ENCODE data around the gene ANKRD27.

DNA sequence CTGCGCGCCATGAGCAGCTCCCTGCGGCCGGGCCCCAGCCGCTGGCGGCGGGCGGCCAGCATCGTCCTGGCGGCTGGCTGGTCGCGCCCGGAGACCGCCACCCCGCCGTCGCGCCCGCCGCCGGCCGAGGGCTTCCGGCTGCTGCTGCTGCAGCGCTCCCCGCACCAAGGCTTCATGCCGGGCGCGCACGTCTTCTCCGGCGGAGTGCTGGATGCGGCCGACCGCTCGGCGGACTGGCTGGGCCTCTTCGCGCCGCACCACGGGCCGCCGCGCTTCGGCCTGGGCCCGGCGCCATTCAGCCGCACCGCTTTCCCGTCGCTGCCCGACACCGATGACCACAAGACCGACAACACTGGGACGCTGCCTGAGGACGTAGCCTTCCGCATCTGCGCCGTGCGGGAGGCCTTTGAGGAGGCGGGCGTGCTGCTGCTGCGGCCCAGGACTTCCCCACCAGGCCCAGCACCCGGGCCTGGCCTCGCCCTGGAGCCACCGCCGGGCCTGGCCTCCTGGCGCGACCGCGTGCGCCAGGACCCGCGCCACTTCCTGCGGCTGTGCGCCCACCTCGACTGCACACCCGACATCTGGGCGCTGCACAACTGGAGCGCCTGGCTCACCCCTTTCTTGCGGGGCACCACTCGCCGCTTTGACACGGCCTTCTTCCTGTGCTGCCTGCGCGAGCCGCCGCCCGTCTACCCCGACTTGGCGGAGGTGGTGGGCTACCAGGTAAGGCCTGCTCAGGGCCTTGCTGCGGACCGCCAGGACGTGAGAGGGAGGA lies 17.2 kb upstream of the ANKRD27 start:
- TF ChIP-seq, protein P1, sequence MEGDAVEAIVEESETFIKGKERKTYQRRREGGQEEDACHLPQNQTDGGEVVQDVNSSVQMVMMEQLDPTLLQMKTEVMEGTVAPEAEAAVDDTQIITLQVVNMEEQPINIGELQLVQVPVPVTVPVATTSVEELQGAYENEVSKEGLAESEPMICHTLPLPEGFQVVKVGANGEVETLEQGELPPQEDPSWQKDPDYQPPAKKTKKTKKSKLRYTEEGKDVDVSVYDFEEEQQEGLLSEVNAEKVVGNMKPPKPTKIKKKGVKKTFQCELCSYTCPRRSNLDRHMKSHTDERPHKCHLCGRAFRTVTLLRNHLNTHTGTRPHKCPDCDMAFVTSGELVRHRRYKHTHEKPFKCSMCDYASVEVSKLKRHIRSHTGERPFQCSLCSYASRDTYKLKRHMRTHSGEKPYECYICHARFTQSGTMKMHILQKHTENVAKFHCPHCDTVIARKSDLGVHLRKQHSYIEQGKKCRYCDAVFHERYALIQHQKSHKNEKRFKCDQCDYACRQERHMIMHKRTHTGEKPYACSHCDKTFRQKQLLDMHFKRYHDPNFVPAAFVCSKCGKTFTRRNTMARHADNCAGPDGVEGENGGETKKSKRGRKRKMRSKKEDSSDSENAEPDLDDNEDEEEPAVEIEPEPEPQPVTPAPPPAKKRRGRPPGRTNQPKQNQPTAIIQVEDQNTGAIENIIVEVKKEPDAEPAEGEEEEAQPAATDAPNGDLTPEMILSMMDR (IDR thresholded peaks at IDR 0.05) = no peak
- TF ChIP-seq POLR2A (IDR thresholded peaks at IDR 0.05) = no peak
- no peak for TF ChIP-seq EP300 (IDR thresholded peaks at IDR 0.05)
- no peak for TF ChIP-seq POLR2AphosphoS5 (IDR thresholded peaks at IDR 0.05)

Data from suprapubic skin (tissue), 4 donors.